GM10248 (cell line): ENCODE results near the gene IFIT1B.

Source experiments
- CTCF ChIA-PET: fragments of 300-600 bp; sonication (Branson Sonifier 250); formaldehyde crosslinking; extraction: SDS; loops from one replicate; lab custom pipeline; 2021; ENCODE audit warnings: antibody characterized with exemption; lab: Yijun Ruan, JAX
- POLR2A ChIA-PET: fragments of 350-650 bp; sonication (Branson Sonifier 250); formaldehyde crosslinking; extraction: SDS; loops from one replicate; lab custom pipeline; 2020; ENCODE audit warnings: antibody characterized with exemption; lab: Yijun Ruan, JAX
- DNase-seq: peaks from one replicate; pipeline ENCODE4 v3.0.0; 2012; ENCODE audit errors: extremely low spot score
- TF ChIP-seq, protein P1 (sequence below): IDR thresholded peaks from 2 replicates; pipeline ENCODE4 v1.5.1; 2012; ENCODE audit warnings: mild to moderate bottlenecking, low read depth; ENCODE audit errors: extremely low read depth, missing control alignments, control extremely low read depth

IFIT1B gene

DNA sequence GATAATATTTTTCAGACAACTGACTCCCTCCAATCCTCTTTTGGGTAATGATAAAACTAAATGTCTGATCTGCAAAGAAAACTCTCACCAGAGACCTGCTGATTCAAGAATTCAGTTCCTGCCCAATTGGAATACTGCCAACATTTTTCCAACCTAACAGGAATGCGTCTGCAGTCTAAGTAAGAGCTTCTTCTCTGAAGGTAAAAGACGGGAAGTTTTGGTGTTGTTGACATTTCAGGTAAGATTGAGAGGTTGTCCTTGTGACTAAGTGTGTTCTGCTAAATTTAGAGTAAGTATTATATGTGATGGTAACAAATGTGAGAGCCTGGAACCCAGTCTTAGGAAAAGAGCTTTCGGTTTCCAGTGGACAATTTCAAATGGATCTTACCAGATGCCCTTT, 54.1 kb downstream of the IFIT1B start:
- no peak for DNase-seq
- TF ChIP-seq, protein P1, sequence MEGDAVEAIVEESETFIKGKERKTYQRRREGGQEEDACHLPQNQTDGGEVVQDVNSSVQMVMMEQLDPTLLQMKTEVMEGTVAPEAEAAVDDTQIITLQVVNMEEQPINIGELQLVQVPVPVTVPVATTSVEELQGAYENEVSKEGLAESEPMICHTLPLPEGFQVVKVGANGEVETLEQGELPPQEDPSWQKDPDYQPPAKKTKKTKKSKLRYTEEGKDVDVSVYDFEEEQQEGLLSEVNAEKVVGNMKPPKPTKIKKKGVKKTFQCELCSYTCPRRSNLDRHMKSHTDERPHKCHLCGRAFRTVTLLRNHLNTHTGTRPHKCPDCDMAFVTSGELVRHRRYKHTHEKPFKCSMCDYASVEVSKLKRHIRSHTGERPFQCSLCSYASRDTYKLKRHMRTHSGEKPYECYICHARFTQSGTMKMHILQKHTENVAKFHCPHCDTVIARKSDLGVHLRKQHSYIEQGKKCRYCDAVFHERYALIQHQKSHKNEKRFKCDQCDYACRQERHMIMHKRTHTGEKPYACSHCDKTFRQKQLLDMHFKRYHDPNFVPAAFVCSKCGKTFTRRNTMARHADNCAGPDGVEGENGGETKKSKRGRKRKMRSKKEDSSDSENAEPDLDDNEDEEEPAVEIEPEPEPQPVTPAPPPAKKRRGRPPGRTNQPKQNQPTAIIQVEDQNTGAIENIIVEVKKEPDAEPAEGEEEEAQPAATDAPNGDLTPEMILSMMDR = no peak
- CTCF ChIA-PET = interaction anchor here (1.0 to 2.3 kb wide), 5 partner anchors 9 to 133 kb away, joined by 3 to 5 read pairs (median 4); no protein-coding TSS in a partner anchor
- POLR2A ChIA-PET = no interaction called here
